Subcutaneous adipose tissue (tissue), 4 donors: ENCODE results near the gene DSTN. TPM values are rescaled to one million over a fixed set of nuclear protein-coding genes. Genes with fewer than 3 reads are reported as not detected.

Source experiments
- CTCF ChIP-seq: fragments of 450-650 bp; IDR thresholded peaks from one replicate; pipeline ENCODE4 v1.5.1; 2016; ENCODE audit warnings: low read depth, mild to moderate bottlenecking, control low read depth, antibody characterized with exemption, moderate library complexity
- total RNA-seq, 4 donors: library from RNA; depleted of rRNA; stranded (reverse); fragments of >200 nt; gene quantifications; one replicate each; pipeline ENCODE4 v1.1.0, GENCODE V29; 2016

The DSTN gene
- total RNA-seq, 4 donors from 2014 or later, result 177 to 276 (median 212) TPM

DNA sequence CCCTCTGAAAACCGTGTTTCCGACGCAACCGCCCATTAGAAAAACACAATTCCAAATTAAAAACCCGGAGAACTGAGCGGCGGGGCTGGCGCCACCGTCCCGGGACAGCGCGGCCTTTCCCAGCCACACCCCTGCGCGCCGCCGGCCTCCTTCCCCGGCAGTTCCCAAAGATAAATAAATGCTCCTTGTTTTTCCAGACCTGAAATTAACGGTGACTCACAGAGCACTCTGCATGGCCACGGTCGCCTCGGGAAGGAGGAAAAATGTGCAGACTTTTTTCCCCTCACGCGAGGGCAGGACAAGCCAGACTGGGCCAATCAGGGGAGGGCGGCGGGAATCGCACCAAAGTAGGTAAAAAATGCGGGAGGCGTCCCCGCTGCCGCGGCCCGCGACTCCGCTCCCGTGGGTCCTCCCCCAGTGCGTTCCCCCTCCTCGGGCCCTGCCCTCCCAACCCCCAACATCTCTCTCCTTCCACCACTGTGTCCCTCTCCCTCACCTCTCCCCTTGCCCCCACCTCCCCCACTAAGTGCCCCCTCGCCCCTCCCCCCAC is 828 bp upstream of the DSTN start:
- TF ChIP-seq CTCF, result no peak

GRCh38 chr20:17570347-17571152 is 675 bp downstream of the DSTN start:
- TF ChIP-seq CTCF, result no peak

GRCh38 chr20:17571153-17571527 is 1.3 kb downstream of the DSTN start:
- TF ChIP-seq CTCF, result no peak

- no peak for TF ChIP-seq CTCF
These were observed 2.3 kb downstream of the DSTN start for GRCh38 chr20:17572034-17572638.

GRCh38 chr20:17573463-17573862 is 3.6 kb downstream of the DSTN start:
- no peak for TF ChIP-seq CTCF

DNA sequence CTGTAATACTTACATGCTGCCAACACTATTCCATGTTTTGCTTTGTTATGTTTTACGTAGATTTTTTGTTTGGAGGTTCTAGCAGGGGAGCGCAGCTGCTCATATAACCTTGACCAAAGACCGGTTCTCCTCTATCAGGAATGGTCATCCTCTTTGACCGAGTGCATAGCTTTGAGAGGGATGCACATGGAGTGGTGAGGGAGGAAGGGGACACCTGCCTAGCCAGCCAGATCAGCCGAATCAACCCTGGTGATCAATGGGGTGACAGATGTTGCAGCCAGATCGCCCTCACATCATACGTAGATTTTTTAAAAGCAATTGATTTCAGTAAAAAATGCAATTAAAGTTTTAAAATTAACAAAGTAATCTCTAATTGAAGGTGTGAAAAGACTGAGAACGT is 6.3 kb downstream of the DSTN start:
- no peak for TF ChIP-seq CTCF

DNA sequence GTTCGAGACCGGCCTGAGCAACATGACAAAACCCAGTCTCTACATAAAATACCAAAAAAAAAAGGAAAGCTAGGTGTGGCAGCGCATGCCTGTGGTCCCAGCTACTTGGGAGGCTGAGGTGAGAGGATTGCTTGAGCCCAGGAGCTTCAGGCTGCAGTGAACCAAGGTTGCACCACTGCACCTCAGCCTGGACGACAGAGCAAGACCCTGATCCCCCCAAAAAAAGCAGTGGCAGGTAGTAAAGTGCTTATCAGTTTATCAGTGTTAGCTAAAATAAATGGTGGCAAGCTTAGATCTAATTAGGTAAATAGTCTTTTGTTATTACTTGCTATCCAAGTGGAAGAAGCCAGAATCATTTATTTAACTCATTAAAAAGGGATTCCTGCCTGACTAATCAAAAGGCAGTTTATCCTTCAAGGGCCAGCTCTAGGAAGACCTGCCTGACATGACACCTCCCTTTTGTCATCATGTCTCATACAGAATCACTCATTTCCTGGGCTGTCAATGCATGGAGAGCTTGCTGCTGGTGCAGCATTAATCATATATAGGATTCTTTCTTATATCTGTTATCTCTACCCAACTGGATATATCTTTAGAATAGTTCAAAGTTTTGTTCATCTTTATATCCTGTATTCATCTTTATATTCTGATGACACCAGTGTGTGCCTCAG is 9.6 kb downstream of the DSTN start:
- TF ChIP-seq CTCF, result no peak
